HEK293 (cell line): ENCODE results near the gene CHI3L1.

Experiments
- BCL11A ChIP-seq: fragments of 450-650 bp; formaldehyde crosslinking; IDR thresholded peaks from 2 replicates; pipeline ENCODE4 v1.5.1; 2016; ENCODE audit warnings: low read depth, missing biosample characterization, missing genetic modification characterization
- CTCF ChIP-seq: fragments of 450-650 bp; formaldehyde crosslinking; IDR thresholded peaks from 2 replicates; pipeline ENCODE4 v1.5.1; 2016; ENCODE audit warnings: missing biosample characterization, missing genetic modification characterization
- MYNN ChIP-seq: fragments of 450-650 bp; formaldehyde crosslinking; IDR thresholded peaks from 2 replicates; pipeline ENCODE4 v1.5.1; 2016; ENCODE audit warnings: missing biosample characterization, missing genetic modification characterization, borderline replicate concordance
- OVOL3 ChIP-seq: fragments of 450-650 bp; formaldehyde crosslinking; IDR thresholded peaks from 2 replicates; pipeline ENCODE4 v1.5.1; 2016; ENCODE audit warnings: missing biosample characterization, missing genetic modification characterization
- ZNF416 ChIP-seq: fragments of 450-650 bp; formaldehyde crosslinking; IDR thresholded peaks from 2 replicates; pipeline ENCODE4 v1.5.1; 2016; ENCODE audit warnings: missing biosample characterization, missing genetic modification characterization
- ZNF792 ChIP-seq: fragments of 450-650 bp; formaldehyde crosslinking; IDR thresholded peaks from 2 replicates; pipeline ENCODE4 v1.5.1; 2016; ENCODE audit warnings: missing biosample characterization, missing genetic modification characterization

- TF ChIP-seq ZNF792 (tag by site-specific recombination) (no peak), BCL11A (no peak), CTCF (tag by site-specific recombination) (no peak), ZNF416 (no peak), OVOL3 (tag by site-specific recombination) (no peak), MYNN (tag by site-specific recombination) (no peak)
Observed at GRCh38 chr1:203183828-203184227, 2.7 kb downstream of the CHI3L1 start.
